Stomach (tissue), 9 donors: ENCODE results near the gene SNRPD1. TPM values are rescaled to one million over a fixed set of nuclear protein-coding genes. Genes with fewer than 3 reads are reported as not detected.
"Not testable (repeated sequence)": the region's sequence is repeated elsewhere in the genome, so short reads cannot be mapped to it uniquely, and the experiment has no call there.

Source experiments
- DNase-seq, 2 donors: peaks; one replicate each; pipeline versions ENCODE4 v3.0.0 to v3.0.0-alpha.2; 2013 to 2019
- H3K27ac ChIP-seq, 5 donors: fragments of 200-600 bp in 4 of 5; sonication (generic) in 4 of 5; one replicate each; pipeline ENCODE4 v1.5.1; 2013 to 2019; ENCODE audit warnings: mild to moderate bottlenecking in 1 of 5, moderate library complexity in 1 of 5
- H3K27me3 ChIP-seq, 3 donors: fragments of 200-600 bp; sonication (generic); one replicate each; pipeline ENCODE4 v1.5.1; 2017 to 2019; ENCODE audit warnings: mixed run types in 1 of 3
- H3K36me3 ChIP-seq, 4 donors: fragments of 200-600 bp; sonication (generic); 1 replicate in 3 of 4; 2 replicates in 1 of 4; pipeline ENCODE4 v1.5.1; 2016 to 2019
- H3K4me1 ChIP-seq, 4 donors: fragments of 200-600 bp; sonication (generic); one replicate each; pipeline ENCODE4 v1.5.1; 2016 to 2019
- H3K4me3 ChIP-seq, 4 donors: fragments of 200-600 bp; sonication (generic) in 3 of 4; one replicate each; pipeline ENCODE4 v1.5.1; 2016 to 2019; ENCODE audit warnings: mild to moderate bottlenecking in 1 of 4
- H3K9me3 ChIP-seq, 4 donors: fragments of 200-600 bp; sonication (generic); one replicate each; pipeline ENCODE4 v1.5.1; 2016 to 2019
- CTCF ChIP-seq, 7 experiments: fragments of 450-650 bp in 4 of 7; fragments of 200-600 bp in 3 of 7; sonication (generic) in 3 of 7; IDR thresholded peaks; one replicate each; pipeline ENCODE4 v1.5.1; 2016 to 2019; ENCODE audit warnings: antibody characterized with exemption in 7 of 7, control low read depth in 2 of 7, mild to moderate bottlenecking in 1 of 7
- EP300 ChIP-seq: sonication (generic); formaldehyde crosslinking; IDR thresholded peaks from one replicate; pipeline ENCODE4 v1.6.1; 2017; ENCODE audit warnings: antibody characterized with exemption
- POLR2A ChIP-seq, 4 donors: fragments of 450-650 bp; IDR thresholded peaks; one replicate each; pipeline ENCODE4 v1.6.1; 2016; ENCODE audit warnings: antibody characterized with exemption in 4 of 4, control low read depth in 2 of 4, mild to moderate bottlenecking in 1 of 4, moderate library complexity in 1 of 4
- POLR2AphosphoS5 ChIP-seq, 3 donors: sonication (generic); formaldehyde crosslinking; IDR thresholded peaks; one replicate each; pipeline ENCODE4 v1.6.1; 2016; ENCODE audit warnings: antibody characterized with exemption in 3 of 3
- WGBS, 5 donors: extraction: QIAGEN DNeasy Blood & Tissue Kit in 3 of 5; methylation state at CpG; one replicate each; pipeline versions ENCODE4 v1.1.5 to v1.1.7; 2013 to 2018; 5-methylcytosine and 5-hydroxymethylcytosine counted together
- intact Hi-C: fragments of 100-400 bp; cut with DNase I; formaldehyde crosslinking; loops from one replicate; pipeline ENCODE4 v1.15.1; 2023; ENCODE audit warnings: low total_unique reads
- polyA plus RNA-seq, 3 donors: library from polyadenylated mRNA; stranded (reverse); fragments of 200-250 nt; gene quantifications; one replicate each; pipeline ENCODE4 v1.2.3, GENCODE V29; 2013
- total RNA-seq, 5 donors: library from RNA; depleted of rRNA; stranded (reverse); fragments of >200 nt; gene quantifications; one replicate each; pipeline versions ENCODE4 v1.1.0 to v1.2.3, GENCODE V29; 2014 to 2016
- donor health status: healthy with polysubstance abuse.
- donor health status: Bipolar disorder and iron deficiency.
- donor health status: healthy.

The SNRPD1 gene
- total and polyA plus RNA-seq, 8 donors, result 0.45 to 27.4 (median 12.2) TPM

- 82 to 88% (median 84%) methylated on average over 3 of the region's 3 CpGs for WGBS, 5 donors
- Histone ChIP-seq H3K4me3 (no peak overlapping the region), H3K27ac (no peak overlapping the region), H3K36me3 (peaks cover 0 to 14% (median 5%) of the 10 kb centered on the region in 4 donors), H3K27me3 (no peaks in the 10 kb centered on the region), H3K9me3 (no peaks in the 10 kb centered on the region), H3K4me1 (peaks cover 0 to 4% (median 0%) of the 10 kb centered on the region in 4 donors)
- TF ChIP-seq EP300 (no peak), POLR2AphosphoS5 (IDR thresholded peaks at IDR 0.05) (no peak), CTCF (IDR thresholded peaks at IDR 0.05) (no peak), POLR2A (IDR thresholded peaks at IDR 0.05) (no peak)
- intact Hi-C loops, result no loop called here
- no peak for DNase-seq
These were observed 26.7 kb downstream of the SNRPD1 start for GRCh38 chr18:21638822-21639221.

- 97 to 99% (median 97%) methylated on average over 5 of the region's 5 CpGs for WGBS, 5 donors
- H3K4me1 ChIP-seq, intact Hi-C loops: not testable (repeated sequence)
These were observed 28.3 kb downstream of the SNRPD1 start for GRCh38 chr18:21640375-21640774.

GRCh38 chr18:21650311-21650710 is 38.2 kb downstream of the SNRPD1 start:
- no peaks in the 10 kb centered on the region for H3K4me1 ChIP-seq
- no peak overlapping the region for H3K4me3 ChIP-seq
- 65 to 81% (median 75%) methylated on average over 1 of the region's 1 CpG for WGBS, 5 donors
- no peak overlapping the region for H3K27ac ChIP-seq
- no peaks in the 10 kb centered on the region for H3K27me3 ChIP-seq
- intact Hi-C loops, result no loop called here
- peaks cover 0 to 27% (median 8%) of the 10 kb centered on the region in 4 donors for H3K36me3 ChIP-seq
- no peak for TF ChIP-seq CTCF (IDR thresholded peaks at IDR 0.05)
- TF ChIP-seq POLR2A (IDR thresholded peaks at IDR 0.05), result no peak
- no peak for TF ChIP-seq EP300
- no peak for TF ChIP-seq POLR2AphosphoS5 (IDR thresholded peaks at IDR 0.05)
- H3K9me3 ChIP-seq, result no peaks in the 10 kb centered on the region
- DNase-seq, result no peak

More at GRCh38 chr18:21640375-21640774, 28.3 kb downstream of the SNRPD1 start:
- not testable (repeated sequence) for H3K9me3 ChIP-seq, DNase-seq, H3K27me3 ChIP-seq, H3K36me3 ChIP-seq, H3K4me3 ChIP-seq, H3K27ac ChIP-seq

GRCh38 chr18:21652073-21652472 is 40.0 kb downstream of the SNRPD1 start:
- TF ChIP-seq CTCF (IDR thresholded peaks at IDR 0.05) (no peak), POLR2AphosphoS5 (IDR thresholded peaks at IDR 0.05) (no peak), EP300 (no peak), POLR2A (IDR thresholded peaks at IDR 0.05) (no peak)
- Histone ChIP-seq H3K36me3 (peaks cover 0 to 41% (median 17%) of the 10 kb centered on the region in 4 donors), H3K4me1 (no peaks in the 10 kb centered on the region), H3K4me3 (no peak overlapping the region), H3K27me3 (no peaks in the 10 kb centered on the region), H3K27ac (no peak overlapping the region), H3K9me3 (no peaks in the 10 kb centered on the region)
- DNase-seq, result no peak
- 88 to 99% (median 96%) methylated on average over 4 of the region's 4 CpGs for WGBS, 5 donors
- intact Hi-C loops, result no loop called here

- TF ChIP-seq EP300 (no peak), POLR2A (IDR thresholded peaks at IDR 0.05) (no peak), CTCF (IDR thresholded peaks at IDR 0.05) (no peak), POLR2AphosphoS5 (IDR thresholded peaks at IDR 0.05) (no peak)
- no peak overlapping the region for H3K27ac ChIP-seq
- H3K36me3 ChIP-seq, result peaks cover 0 to 48% (median 26%) of the 10 kb centered on the region in 4 donors
- 75 to 89% (median 83%) methylated on average over 3 of the region's 3 CpGs for WGBS, 5 donors
- DNase-seq, result no peak
- H3K4me1 ChIP-seq, result no peaks in the 10 kb centered on the region
- H3K9me3 ChIP-seq, result no peaks in the 10 kb centered on the region
- no peaks in the 10 kb centered on the region for H3K27me3 ChIP-seq
- intact Hi-C loops, result no loop called here
- no peak overlapping the region for H3K4me3 ChIP-seq
These were observed 41.2 kb downstream of the SNRPD1 start for GRCh38 chr18:21653361-21653760.
